ENCODE results near the gene CLRN2.
"Not testable (repeated sequence)": the region's sequence is repeated elsewhere in the genome, so short reads cannot be mapped to it uniquely, and the experiment has no call there.

CLRN2 gene

GRCh38 chr4:17528551-17529165, 13.7 kb downstream of the CLRN2 start:
- H3K4me1 ChIP-seq (ENCODE audit: insufficient read depth, low read length) = no peaks in the 10 kb centered on the region
- no peak overlapping the region for H3K27ac ChIP-seq (ENCODE audit: low read length)
- no peak overlapping the region for H3K4me3 ChIP-seq (ENCODE audit: low read length)
- no peaks in the 10 kb centered on the region for H3K36me3 ChIP-seq (ENCODE audit: insufficient read depth, low read depth, low read length)
- no peak overlapping the region for H3K9ac ChIP-seq (ENCODE audit: low read depth, low read length)
- no peaks in the 10 kb centered on the region for H3K27me3 ChIP-seq (ENCODE audit: insufficient read depth, low read length)
- no peaks in the 10 kb centered on the region for H3K9me3 ChIP-seq (ENCODE audit: insufficient read depth, low read depth, low read length)

- Histone ChIP-seq H3K4me1 (ENCODE audit: insufficient read depth, low read length) (no peaks in the 10 kb centered on the region), H3K27ac (ENCODE audit: low read length) (no peak overlapping the region)
Measured at GRCh38 chr4:17531538-17532285, 16.7 kb downstream of the CLRN2 start.

GRCh38 chr4:17534705-17535104, 19.7 kb downstream of the CLRN2 start:
- Histone ChIP-seq H3K36me3 (ENCODE audit: insufficient read depth, low read depth, low read length) (no peaks in the 10 kb centered on the region), H3K27me3 (ENCODE audit: insufficient read depth, low read length) (no peaks in the 10 kb centered on the region), H3K9ac (ENCODE audit: low read depth, low read length) (no peak overlapping the region), H3K27ac (ENCODE audit: low read length) (no peak overlapping the region), H3K4me1 (ENCODE audit: insufficient read depth, low read length) (no peaks in the 10 kb centered on the region), H3K9me3 (ENCODE audit: insufficient read depth, low read depth, low read length) (no peaks in the 10 kb centered on the region), H3K4me3 (ENCODE audit: low read length) (no peak overlapping the region)

More at GRCh38 chr4:17531538-17532285, 16.7 kb downstream of the CLRN2 start:
- Histone ChIP-seq H3K27me3 (ENCODE audit: insufficient read depth, low read length) (no peaks in the 10 kb centered on the region), H3K36me3 (ENCODE audit: insufficient read depth, low read depth, low read length) (no peaks in the 10 kb centered on the region), H3K4me3 (ENCODE audit: low read length) (no peak overlapping the region), H3K9ac (ENCODE audit: low read depth, low read length) (no peak overlapping the region), H3K9me3 (ENCODE audit: insufficient read depth, low read depth, low read length) (no peaks in the 10 kb centered on the region)

- H3K27ac ChIP-seq (ENCODE audit: low read length) = no peak overlapping the region
- H3K9ac ChIP-seq (ENCODE audit: low read depth, low read length) = no peak overlapping the region
- H3K27me3 ChIP-seq (ENCODE audit: insufficient read depth, low read length) = no peaks in the 10 kb centered on the region
- H3K36me3 ChIP-seq (ENCODE audit: insufficient read depth, low read depth, low read length) = no peaks in the 10 kb centered on the region
- H3K4me1 ChIP-seq (ENCODE audit: insufficient read depth, low read length) = no peaks in the 10 kb centered on the region
- no peaks in the 10 kb centered on the region for H3K9me3 ChIP-seq (ENCODE audit: insufficient read depth, low read depth, low read length)
- no peak overlapping the region for H3K4me3 ChIP-seq (ENCODE audit: low read length)
Measured at GRCh38 chr4:17535242-17535641, 20.3 kb downstream of the CLRN2 start.

- no peaks in the 10 kb centered on the region for H3K27me3 ChIP-seq (ENCODE audit: insufficient read depth, low read length)
- H3K4me1 ChIP-seq (ENCODE audit: insufficient read depth, low read length) = no peaks in the 10 kb centered on the region
- H3K4me3 ChIP-seq (ENCODE audit: low read length) = no peak overlapping the region
- H3K27ac ChIP-seq (ENCODE audit: low read length) = no peak overlapping the region
- no peaks in the 10 kb centered on the region for H3K36me3 ChIP-seq (ENCODE audit: insufficient read depth, low read depth, low read length)
- no peaks in the 10 kb centered on the region for H3K9me3 ChIP-seq (ENCODE audit: insufficient read depth, low read depth, low read length)
- H3K9ac ChIP-seq (ENCODE audit: low read depth, low read length) = no peak overlapping the region
Measured at GRCh38 chr4:17535906-17536305, 20.9 kb downstream of the CLRN2 start.

GRCh38 chr4:17537060-17537459, 22.1 kb downstream of the CLRN2 start:
- H3K27ac ChIP-seq (ENCODE audit: low read length); H3K4me1 ChIP-seq (ENCODE audit: insufficient read depth, low read length); H3K27me3 ChIP-seq (ENCODE audit: insufficient read depth, low read length); H3K4me3 ChIP-seq (ENCODE audit: low read length); H3K9me3 ChIP-seq (ENCODE audit: insufficient read depth, low read depth, low read length); H3K36me3 ChIP-seq (ENCODE audit: insufficient read depth, low read depth, low read length); H3K9ac ChIP-seq (ENCODE audit: low read depth, low read length): not testable (repeated sequence)

GRCh38 chr4:17544205-17544604, 29.2 kb downstream of the CLRN2 start:
- H3K36me3 ChIP-seq (ENCODE audit: insufficient read depth, low read depth, low read length) = no peaks in the 10 kb centered on the region
- H3K27me3 ChIP-seq (ENCODE audit: insufficient read depth, low read length) = no peaks in the 10 kb centered on the region
- H3K4me1 ChIP-seq (ENCODE audit: insufficient read depth, low read length) = peaks cover 5% of the 10 kb centered on the region; the same call in 1 of the 2 replicates
- no peak overlapping the region for H3K27ac ChIP-seq (ENCODE audit: low read length)
- no peak overlapping the region for H3K4me3 ChIP-seq (ENCODE audit: low read length)
- no peak overlapping the region for H3K9ac ChIP-seq (ENCODE audit: low read depth, low read length)
- H3K9me3 ChIP-seq (ENCODE audit: insufficient read depth, low read depth, low read length) = no peaks in the 10 kb centered on the region

GRCh38 chr4:17544831-17545234, 29.9 kb downstream of the CLRN2 start:
- H3K27ac ChIP-seq (ENCODE audit: low read length) = no peak overlapping the region

GRCh38 chr4:17545374-17546140, 30.6 kb downstream of the CLRN2 start:
- Histone ChIP-seq H3K9ac (ENCODE audit: low read depth, low read length) (no peak overlapping the region), H3K4me1 (ENCODE audit: insufficient read depth, low read length) (peaks cover 5% of the 10 kb centered on the region; the same call in 1 of the 2 replicates), H3K4me3 (ENCODE audit: low read length) (no peak overlapping the region), H3K9me3 (ENCODE audit: insufficient read depth, low read depth, low read length) (no peaks in the 10 kb centered on the region), H3K36me3 (ENCODE audit: insufficient read depth, low read depth, low read length) (no peaks in the 10 kb centered on the region), H3K27me3 (ENCODE audit: insufficient read depth, low read length) (no peaks in the 10 kb centered on the region), H3K27ac (ENCODE audit: low read length) (no peak overlapping the region)

More at GRCh38 chr4:17544831-17545234, 29.9 kb downstream of the CLRN2 start:
- Histone ChIP-seq H3K36me3 (ENCODE audit: insufficient read depth, low read depth, low read length) (no peaks in the 10 kb centered on the region), H3K4me3 (ENCODE audit: low read length) (no peak overlapping the region), H3K27me3 (ENCODE audit: insufficient read depth, low read length) (no peaks in the 10 kb centered on the region), H3K4me1 (ENCODE audit: insufficient read depth, low read length) (peaks cover 5% of the 10 kb centered on the region; the same call in 1 of the 2 replicates), H3K9me3 (ENCODE audit: insufficient read depth, low read depth, low read length) (no peaks in the 10 kb centered on the region), H3K9ac (ENCODE audit: low read depth, low read length) (no peak overlapping the region)

GRCh38 chr4:17546222-17546621, 31.3 kb downstream of the CLRN2 start:
- Histone ChIP-seq H3K9me3 (ENCODE audit: insufficient read depth, low read depth, low read length) (no peaks in the 10 kb centered on the region), H3K27me3 (ENCODE audit: insufficient read depth, low read length) (no peaks in the 10 kb centered on the region), H3K36me3 (ENCODE audit: insufficient read depth, low read depth, low read length) (no peaks in the 10 kb centered on the region), H3K4me1 (ENCODE audit: insufficient read depth, low read length) (peaks cover 5% of the 10 kb centered on the region; the same call in 1 of the 2 replicates), H3K9ac (ENCODE audit: low read depth, low read length) (no peak overlapping the region), H3K4me3 (ENCODE audit: low read length) (no peak overlapping the region), H3K27ac (ENCODE audit: low read length) (no peak overlapping the region)

GRCh38 chr4:17546678-17547077, 31.7 kb downstream of the CLRN2 start:
- no peak overlapping the region for H3K4me3 ChIP-seq (ENCODE audit: low read length)

More at GRCh38 chr4:17546678-17547077, 31.7 kb downstream of the CLRN2 start:
- Histone ChIP-seq H3K9ac (ENCODE audit: low read depth, low read length) (no peak overlapping the region), H3K36me3 (ENCODE audit: insufficient read depth, low read depth, low read length) (no peaks in the 10 kb centered on the region), H3K27ac (ENCODE audit: low read length) (no peak overlapping the region), H3K4me1 (ENCODE audit: insufficient read depth, low read length) (peaks cover 5% of the 10 kb centered on the region; the same call in 1 of the 2 replicates), H3K9me3 (ENCODE audit: insufficient read depth, low read depth, low read length) (no peaks in the 10 kb centered on the region), H3K27me3 (ENCODE audit: insufficient read depth, low read length) (no peaks in the 10 kb centered on the region)
